HUDEP-2 (cell line): ENCODE measurements around the gene GGT1.
A peak's percentile ranks its signal among the peaks of the same experiment; 100 is the strongest.
"Not testable (repeated sequence)": the region's sequence is repeated elsewhere in the genome, so short reads cannot be mapped to it uniquely, and the experiment has no call there.

ENCODE experiments used
- DNase-seq, 76 experiments: peaks; one replicate each; lab custom pipeline; 2025; ENCODE audit not compliant: unreplicated experiment in 76 of 76; lab: John Stamatoyannopoulos, UW

Gene GGT1

DNA sequence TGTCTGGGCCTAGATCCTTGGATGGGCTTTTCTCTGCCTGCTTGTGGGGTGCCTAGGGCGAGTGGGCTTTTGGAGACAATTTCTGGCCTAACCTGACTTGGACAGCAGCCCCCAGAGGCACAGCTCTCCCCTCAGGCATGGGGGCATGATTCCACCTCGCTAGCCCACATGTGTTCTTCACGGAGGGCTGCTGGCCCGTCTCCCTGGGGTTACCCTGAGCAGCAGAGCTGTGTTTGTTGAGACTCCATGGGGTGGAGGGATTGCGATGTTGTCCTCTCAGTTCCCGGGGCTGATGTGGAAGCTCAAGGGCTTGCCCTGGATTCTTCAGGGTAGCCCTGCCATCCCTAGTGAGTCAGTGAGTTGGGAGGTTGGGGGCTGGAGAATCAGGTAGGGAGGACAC, 7.8 kb upstream of the GGT1 start:
- no peak for DNase-seq

DNA sequence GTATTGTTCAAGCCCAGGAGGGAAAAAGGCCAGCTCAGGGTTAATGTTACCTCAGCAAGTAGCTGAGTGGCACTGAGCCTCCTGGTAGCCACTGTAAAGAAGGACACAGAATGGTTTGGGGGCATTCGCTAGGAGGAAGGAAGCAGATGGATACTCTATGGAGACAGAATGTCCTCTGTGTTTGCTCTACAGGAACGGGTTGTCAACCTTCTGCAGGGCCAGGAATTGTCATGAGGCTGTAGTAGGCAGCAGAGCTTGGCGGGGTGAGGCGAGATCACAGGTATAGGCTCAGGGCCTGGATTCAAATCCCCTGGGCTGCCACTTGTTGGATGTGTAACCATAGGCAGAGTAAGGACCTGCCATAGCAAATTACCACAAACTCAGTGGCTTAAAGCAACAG, 7.1 kb upstream of the GGT1 start:
- DNase-seq, result no peak

DNA sequence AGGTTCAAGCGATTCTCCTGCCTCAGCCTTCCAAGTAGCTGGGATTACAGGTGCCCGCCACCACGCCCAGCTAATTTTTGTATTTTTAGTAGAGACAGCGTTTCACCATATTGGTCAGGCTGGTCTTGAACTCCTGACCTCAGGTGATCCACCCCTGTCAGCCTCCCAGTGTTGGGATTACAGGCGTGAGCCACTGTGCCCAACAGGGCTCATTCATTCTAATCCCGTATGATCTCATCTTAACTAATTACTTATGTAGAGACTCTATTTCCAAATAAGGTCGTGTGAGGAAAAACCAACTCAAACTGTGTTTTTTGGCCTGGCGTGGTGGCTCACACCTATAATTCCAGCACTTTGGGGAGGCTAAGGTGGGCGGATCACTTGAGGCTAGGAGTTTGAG, 5.9 kb upstream of the GGT1 start:
- DNase-seq, result not testable (repeated sequence)

- DNase-seq, result no peak
These were observed 3.5 kb upstream of the GGT1 start for GRCh38 chr22:24599514-24599913.

- peak in 64 of 76 experiments; percentile 13 to 70 (median 48) for DNase-seq
These were observed 2.9 kb upstream of the GGT1 start for GRCh38 chr22:24599958-24600715.

DNA sequence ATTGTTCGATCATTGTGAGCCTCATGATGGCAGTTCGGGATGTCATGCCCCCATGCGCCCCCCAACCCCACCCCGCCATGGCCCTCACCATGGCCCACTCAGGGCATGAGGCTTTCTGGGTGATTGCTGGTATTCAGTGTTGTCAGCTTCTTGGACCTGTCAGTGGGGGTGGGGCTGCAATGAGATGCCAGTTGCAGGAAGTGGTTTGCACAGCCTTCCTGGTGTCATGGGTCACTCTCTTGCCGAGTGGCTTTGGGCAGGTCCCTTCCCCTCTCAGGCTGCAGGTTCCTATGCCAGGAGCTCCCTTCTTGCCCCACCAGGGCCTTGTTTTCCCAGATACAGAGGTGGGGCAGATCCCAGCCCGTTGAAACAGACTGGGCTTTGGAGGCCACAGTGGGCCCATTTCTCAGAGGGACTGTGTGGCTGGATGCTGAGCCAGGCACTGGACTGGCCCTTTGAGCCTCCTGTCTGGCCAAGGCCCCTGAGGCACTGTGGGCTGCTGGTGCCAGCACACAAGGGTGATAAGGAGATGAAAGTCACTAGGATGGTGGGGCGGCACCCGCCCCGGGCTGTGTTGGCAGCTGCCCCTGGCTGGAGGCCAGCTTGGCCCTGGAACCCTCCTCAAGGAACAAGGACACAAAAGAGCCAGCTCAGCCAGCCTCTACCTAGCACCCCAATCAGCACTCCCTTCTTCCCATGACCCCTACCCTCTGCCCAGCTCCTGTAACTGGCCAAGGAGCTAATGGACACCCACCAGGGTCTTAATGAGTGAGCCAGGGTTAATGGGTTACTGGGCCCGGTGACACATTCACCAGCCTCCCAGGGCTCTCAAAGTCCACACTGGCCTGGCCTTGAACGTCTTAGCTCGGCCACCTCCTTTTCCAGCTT, 1.5 kb upstream of the GGT1 start:
- DNase-seq, result peak in 75 of 76 experiments; percentile 19 to 95 (median 88)

DNA sequence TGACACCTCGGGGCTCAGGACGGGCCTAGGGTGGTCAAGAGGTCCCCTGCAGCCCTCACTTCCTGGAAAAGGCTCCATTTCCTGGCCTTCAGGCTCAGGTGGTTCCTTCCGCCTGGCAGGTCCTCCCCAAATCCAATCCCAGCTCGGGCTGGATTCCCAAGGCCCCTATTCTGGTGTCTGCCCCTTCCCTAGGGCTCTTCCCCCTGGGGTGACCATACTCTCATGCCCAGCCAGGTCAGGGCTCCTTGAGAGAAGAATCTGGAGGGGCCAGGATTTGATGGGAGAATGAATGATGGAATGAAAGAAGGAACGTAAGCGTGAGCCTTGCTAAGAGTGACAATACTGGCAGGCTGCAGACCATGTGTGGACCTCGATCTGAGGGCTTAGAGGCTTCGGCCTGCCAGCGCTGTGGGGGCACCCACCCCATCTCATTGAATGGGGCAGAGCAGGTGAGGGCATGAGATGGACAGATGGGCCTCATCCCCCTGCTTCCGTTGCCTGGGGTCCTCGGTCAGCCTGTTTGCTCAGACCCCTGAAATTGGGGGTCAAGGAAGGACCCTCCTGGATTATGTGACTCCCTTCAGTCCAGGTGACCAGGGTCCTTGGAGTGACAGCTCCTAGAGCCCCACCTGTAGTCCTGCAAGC, 766 bp upstream of the GGT1 start:
- not testable (repeated sequence) for DNase-seq

DNA sequence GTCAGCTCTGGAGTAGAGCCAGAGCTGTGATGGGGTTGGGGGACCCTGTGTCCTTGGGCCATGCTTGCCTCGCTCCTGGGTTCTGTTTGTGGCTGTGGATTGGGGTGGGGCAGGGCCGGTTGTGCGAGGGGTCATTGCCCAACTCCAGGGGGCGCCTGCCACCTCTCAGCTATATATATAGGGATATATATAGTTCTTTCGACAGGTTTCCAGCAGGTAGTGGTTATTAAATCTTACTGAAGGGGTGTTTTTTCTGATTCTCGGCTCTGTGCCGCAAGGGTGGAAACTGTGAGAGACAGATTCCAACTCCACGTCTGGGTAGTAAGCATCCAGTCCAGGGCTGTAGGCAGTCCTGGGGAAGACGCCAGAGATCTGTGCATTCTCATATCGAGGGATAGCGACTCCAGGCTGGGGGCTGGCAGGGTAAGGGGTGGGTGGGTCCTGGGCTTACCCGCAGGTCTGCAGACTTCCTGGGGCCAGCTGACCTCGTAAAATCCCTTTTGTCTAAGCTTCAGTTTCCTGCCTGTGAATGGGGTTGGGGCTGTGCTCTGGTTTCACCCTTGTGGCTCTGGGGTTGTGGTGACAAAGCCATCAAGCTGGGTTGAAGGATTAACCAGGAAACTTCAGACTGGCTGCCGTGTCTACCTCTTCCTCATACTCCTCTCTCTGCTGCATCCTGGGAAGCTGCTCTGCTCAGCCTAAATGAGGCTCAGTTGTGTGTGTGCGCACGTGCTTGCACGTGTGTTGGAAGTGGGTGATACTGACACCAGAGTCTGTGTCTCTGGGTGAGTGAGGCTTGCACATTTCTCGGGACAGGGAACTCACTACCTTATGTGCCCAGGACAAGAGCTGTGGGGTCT, 1.0 kb downstream of the GGT1 start:
- DNase-seq, result peak in 11 of 76 experiments; percentile 16 to 44 (median 24)

DNA sequence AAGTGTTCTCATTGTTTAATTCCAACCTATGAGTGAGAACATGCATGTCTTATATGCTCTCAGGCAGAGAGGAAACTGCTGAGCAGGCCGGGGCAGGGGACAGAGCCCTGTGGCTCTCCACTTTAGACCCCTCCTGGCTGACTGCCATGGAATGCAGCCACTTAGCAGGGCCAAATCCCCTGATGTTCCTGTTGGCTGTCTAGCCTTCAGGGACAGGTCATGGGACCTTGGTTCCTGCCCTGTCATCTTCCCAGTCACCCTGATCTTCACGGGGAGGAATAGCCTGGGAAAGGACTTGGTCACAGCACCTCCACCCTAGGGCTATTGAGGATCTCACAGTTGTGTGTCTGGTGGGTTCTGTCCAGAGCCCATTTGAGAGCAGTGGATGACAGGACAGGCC, 3.3 kb downstream of the GGT1 start:
- DNase-seq, result peak in 1 of 76 experiments; percentile 7

- DNase-seq, result peak in 60 of 76 experiments; percentile 10 to 90 (median 54)
These were observed 4.5 kb downstream of the GGT1 start for GRCh38 chr22:24607429-24607983.

DNA sequence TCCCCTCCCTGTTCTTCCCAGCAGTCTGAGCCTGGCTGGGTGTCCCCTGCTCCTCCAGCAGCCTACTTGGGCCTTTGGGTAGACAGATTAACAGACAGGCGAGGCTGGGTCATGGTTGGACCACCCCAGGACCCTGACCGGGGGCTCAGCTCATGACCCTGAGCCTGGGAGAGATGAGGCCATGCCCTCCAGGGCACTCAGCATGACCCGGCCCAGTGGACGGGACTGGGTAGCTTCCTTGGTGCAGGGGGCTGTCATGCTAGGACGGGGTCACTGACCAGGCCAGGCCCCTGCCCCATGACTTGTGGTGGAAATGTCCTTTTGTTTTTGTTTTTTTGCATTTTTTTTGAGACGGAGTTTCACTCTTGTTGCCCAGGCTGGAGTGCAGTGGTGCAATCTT, 5.3 kb downstream of the GGT1 start:
- DNase-seq, result not testable (repeated sequence)

DNA sequence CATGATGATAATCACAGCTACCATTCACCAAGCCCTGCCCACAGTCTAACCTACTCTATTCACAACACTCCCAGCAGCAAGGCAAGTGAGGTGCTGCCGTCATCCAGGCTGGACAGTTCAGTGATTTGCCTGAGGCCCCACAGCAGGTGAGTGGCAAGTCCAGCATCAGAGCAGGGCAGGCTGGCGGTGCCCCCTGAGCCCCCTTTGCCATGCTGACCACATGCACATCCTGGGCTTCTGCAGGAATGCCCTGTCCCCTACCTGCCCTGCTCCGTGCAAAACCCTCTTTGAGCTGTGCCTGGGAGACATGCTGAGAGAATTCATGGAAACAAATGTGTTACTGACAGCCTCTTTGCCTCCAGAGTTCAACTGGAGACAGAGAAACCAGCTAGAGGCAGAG, 6.9 kb downstream of the GGT1 start:
- DNase-seq, result not testable (repeated sequence)

GRCh38 chr22:24614794-24615193, 11.8 kb downstream of the GGT1 start:
- not testable (repeated sequence) for DNase-seq

DNA sequence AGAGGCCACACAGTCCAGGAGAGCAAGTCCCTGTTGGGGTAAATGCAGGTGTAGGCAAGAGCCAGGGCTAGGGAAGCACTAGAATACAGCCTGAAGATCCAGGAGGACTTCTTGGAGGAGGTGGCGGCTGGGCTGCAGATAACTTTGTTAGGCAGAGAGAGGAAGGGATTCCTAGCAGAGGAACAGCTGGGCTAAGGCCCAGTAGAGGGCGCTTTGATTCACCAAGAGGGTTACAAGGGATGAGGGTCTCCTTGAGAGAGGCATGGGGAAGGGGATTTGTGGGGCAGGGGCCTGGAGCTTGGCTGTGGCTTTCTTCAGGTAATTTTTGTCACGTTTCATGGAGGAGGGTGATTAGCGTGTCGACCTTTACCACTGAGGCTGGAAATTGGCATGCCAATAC, 18.3 kb downstream of the GGT1 start:
- DNase-seq, result not testable (repeated sequence)

DNA sequence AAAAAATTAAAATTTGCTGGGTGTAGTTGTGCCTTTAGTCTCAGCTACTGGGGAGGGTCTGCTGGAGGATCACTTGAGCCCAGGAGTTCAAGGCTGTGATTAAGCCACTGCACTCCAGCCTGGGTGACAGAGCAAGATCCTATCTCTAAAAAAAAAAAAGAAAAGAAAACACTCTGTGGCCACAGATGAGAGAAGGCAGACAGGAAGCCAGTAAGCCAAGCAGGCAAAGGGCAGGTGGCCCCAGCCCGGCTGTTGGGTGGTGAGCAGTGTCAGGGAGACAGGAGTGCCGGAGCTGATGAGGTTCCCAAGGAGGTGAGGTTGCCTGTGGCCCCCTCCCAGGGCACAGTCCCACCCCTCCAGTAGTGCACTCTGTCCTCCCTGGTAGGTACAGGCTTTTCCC, 19.6 kb downstream of the GGT1 start:
- peak in 4 of 76 experiments; percentile 16 to 29 (median 20) for DNase-seq

DNA sequence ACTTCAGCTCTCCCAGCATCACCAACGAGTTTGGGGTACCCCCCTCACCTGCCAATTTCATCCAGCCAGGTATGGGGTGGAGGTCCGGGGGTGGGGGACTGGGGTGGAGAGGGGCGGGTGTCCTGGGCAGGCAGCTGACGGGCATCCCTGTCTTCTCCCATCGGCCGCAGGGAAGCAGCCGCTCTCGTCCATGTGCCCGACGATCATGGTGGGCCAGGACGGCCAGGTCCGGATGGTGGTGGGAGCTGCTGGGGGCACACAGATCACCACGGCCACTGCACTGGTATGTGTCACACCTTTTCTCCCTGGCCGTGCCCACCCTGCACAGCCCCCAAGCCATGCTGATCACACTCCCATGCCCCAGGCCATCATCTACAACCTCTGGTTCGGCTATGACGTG, 24.9 kb downstream of the GGT1 start:
- not testable (repeated sequence) for DNase-seq

DNA sequence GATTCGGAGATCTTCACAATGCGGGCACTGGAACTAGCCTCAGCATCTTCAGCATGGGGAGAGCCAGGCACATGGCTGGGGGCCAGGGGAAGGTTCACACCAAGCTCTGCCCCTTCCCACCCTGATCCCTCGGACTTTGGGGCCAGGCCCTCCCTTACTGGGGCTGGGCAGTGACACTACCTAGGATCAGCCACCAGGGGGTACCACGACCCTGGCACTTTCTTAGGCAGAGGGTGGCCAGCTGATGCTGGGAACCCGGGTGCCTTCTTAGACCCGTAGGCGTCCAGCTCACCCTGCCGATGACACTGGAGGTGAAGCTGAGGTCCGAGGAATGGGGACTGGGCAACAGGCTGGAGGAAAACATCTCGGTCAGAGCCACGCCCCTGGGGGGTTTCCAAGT, 26.1 kb downstream of the GGT1 start:
- peak in 37 of 76 experiments; percentile 10 to 58 (median 34) for DNase-seq

GRCh38 chr22:24630812-24631427, 27.9 kb downstream of the GGT1 start:
- DNase-seq, result peak in 11 of 76 experiments; percentile 11 to 39 (median 19)

DNA sequence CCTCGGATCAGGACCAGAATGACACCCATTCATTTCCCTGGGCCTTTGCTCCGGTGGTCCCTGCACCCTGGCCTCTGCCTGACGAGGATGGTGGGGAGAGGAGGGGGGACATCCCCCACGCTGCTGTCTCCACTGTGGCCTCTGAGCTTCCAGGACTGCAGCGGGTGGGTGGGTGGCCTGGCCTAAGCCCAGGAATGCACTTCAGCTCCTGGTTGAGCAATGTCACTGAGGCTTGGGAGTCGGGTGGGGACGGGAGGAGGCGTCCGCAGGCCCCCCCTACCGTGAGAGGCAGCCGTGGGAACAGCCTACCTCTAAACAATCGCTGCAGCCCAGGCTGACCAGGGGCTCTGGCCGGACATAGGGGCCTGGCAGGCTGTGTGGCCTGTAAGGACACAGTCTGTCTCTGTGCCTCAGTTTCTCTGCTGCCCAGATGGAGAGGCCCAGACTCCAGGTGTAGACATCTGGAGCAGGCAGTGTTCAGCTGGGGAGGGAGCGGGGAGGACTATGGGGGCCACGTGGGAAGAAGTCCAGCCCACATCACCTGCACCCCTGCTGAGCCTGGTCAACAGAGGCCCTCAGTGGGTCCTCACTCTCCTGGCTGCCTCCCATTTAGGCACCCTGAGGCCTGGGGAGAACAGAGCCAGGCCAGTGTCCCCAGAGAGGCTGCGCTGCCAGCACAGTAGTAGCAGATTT, 28.6 kb downstream of the GGT1 start:
- not testable (repeated sequence) for DNase-seq
